GM12875 (cell line): ENCODE measurements around the gene COPZ2.
"Not testable (repeated sequence)": the region's sequence is repeated elsewhere in the genome, so short reads cannot be mapped to it uniquely, and the experiment has no call there.

Experiments
- H3K4me3 ChIP-seq: one replicate; pipeline ENCODE4 v1.5.1; 2011; ENCODE audit warnings: low read depth, low read length, control low read depth
- CTCF ChIP-seq: IDR thresholded peaks from 2 replicates; pipeline ENCODE4 v1.5.1; 2011; ENCODE audit warnings: low read depth, mild to moderate bottlenecking, control low read depth, inconsistent platforms, low read length, moderate library complexity, borderline replicate concordance; ENCODE audit not compliant: insufficient read depth

COPZ2 gene

GRCh38 chr17:48037036-48037837, at the start of gene COPZ2:
TSS of gene COPZ2 (minus strand) at chr17:48037797. CDS start at chr17:48037777, 20 bp downstream.
- peak; percentile 90 for TF ChIP-seq CTCF
- peak within 1 kb of the TSS; percentile 58 for H3K4me3 ChIP-seq

GRCh38 chr17:48084932-48085331, 47.3 kb upstream of the COPZ2 start:
- no peak for TF ChIP-seq CTCF
- H3K4me3 ChIP-seq, result no peak overlapping the region

GRCh38 chr17:48081858-48082257, 44.3 kb upstream of the COPZ2 start:
- no peak for TF ChIP-seq CTCF
- no peak overlapping the region for H3K4me3 ChIP-seq

GRCh38 chr17:48077152-48077551, 39.6 kb upstream of the COPZ2 start:
- not testable (repeated sequence) for H3K4me3 ChIP-seq

- no peak overlapping the region for H3K4me3 ChIP-seq
- peak; percentile 66; the same call in 1 of the 2 replicates for TF ChIP-seq CTCF
Observed at GRCh38 chr17:48074322-48075081, 36.9 kb upstream of the COPZ2 start.

GRCh38 chr17:48073566-48074094, 36.0 kb upstream of the COPZ2 start:
- H3K4me3 ChIP-seq, result not testable (repeated sequence)

- H3K4me3 ChIP-seq, result not testable (repeated sequence)
Observed at GRCh38 chr17:48072811-48073210, 35.2 kb upstream of the COPZ2 start.

GRCh38 chr17:48071654-48072053, 34.1 kb upstream of the COPZ2 start:
- TF ChIP-seq CTCF, result no peak
- H3K4me3 ChIP-seq, result no peak overlapping the region
